Measurements from ENCODE around the gene ZNF761. TPM values are rescaled to one million over a fixed set of nuclear protein-coding genes. Genes with fewer than 3 reads are reported as not detected.
A peak's percentile ranks its signal among the peaks of the same experiment; 100 is the strongest.

Gene ZNF761
- total and polyA plus RNA-seq, 2 of the 13 experiments (the other 11 are each of a cell fraction or from before 2014, with no cell fraction given), result 11.6 to 16.2 TPM

- no peak for TF ChIP-seq ZBTB4 (CRISPR knock-in tag; IDR thresholded peaks at IDR 0.05; ENCODE audit: borderline replicate concordance)
- no peak for TF ChIP-seq FLYWCH1 (CRISPR knock-in tag; IDR thresholded peaks at IDR 0.05)
- no peak for TF ChIP-seq MZF1 (CRISPR knock-in tag; IDR thresholded peaks at IDR 0.05; ENCODE audit: borderline replicate concordance)
- no peak for TF ChIP-seq ZNF335 (CRISPR knock-in tag; IDR thresholded peaks at IDR 0.05)
- no peak for TF ChIP-seq MEF2D (CRISPR knock-in tag; IDR thresholded peaks at IDR 0.05)
- peak; percentile 68; the same call in 1 of the 2 replicates for TF ChIP-seq ZNF160 (CRISPR knock-in tag; IDR thresholded peaks at IDR 0.05)
- TF ChIP-seq KMT2B (CRISPR knock-in tag; IDR thresholded peaks at IDR 0.05), result peak; percentile 66
- TF ChIP-seq ZNF709 (CRISPR knock-in tag; IDR thresholded peaks at IDR 0.05), result no peak
- TF ChIP-seq, protein P1, sequence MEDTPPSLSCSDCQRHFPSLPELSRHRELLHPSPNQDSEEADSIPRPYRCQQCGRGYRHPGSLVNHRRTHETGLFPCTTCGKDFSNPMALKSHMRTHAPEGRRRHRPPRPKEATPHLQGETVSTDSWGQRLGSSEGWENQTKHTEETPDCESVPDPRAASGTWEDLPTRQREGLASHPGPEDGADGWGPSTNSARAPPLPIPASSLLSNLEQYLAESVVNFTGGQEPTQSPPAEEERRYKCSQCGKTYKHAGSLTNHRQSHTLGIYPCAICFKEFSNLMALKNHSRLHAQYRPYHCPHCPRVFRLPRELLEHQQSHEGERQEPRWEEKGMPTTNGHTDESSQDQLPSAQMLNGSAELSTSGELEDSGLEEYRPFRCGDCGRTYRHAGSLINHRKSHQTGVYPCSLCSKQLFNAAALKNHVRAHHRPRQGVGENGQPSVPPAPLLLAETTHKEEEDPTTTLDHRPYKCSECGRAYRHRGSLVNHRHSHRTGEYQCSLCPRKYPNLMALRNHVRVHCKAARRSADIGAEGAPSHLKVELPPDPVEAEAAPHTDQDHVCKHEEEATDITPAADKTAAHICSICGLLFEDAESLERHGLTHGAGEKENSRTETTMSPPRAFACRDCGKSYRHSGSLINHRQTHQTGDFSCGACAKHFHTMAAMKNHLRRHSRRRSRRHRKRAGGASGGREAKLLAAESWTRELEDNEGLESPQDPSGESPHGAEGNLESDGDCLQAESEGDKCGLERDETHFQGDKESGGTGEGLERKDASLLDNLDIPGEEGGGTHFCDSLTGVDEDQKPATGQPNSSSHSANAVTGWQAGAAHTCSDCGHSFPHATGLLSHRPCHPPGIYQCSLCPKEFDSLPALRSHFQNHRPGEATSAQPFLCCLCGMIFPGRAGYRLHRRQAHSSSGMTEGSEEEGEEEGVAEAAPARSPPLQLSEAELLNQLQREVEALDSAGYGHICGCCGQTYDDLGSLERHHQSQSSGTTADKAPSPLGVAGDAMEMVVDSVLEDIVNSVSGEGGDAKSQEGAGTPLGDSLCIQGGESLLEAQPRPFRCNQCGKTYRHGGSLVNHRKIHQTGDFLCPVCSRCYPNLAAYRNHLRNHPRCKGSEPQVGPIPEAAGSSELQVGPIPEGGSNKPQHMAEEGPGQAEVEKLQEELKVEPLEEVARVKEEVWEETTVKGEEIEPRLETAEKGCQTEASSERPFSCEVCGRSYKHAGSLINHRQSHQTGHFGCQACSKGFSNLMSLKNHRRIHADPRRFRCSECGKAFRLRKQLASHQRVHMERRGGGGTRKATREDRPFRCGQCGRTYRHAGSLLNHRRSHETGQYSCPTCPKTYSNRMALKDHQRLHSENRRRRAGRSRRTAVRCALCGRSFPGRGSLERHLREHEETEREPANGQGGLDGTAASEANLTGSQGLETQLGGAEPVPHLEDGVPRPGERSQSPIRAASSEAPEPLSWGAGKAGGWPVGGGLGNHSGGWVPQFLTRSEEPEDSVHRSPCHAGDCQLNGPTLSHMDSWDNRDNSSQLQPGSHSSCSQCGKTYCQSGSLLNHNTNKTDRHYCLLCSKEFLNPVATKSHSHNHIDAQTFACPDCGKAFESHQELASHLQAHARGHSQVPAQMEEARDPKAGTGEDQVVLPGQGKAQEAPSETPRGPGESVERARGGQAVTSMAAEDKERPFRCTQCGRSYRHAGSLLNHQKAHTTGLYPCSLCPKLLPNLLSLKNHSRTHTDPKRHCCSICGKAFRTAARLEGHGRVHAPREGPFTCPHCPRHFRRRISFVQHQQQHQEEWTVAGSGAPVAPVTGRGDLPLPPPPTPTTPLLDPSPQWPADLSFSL (CRISPR knock-in tag; IDR thresholded peaks at IDR 0.05), result no peak
- peak; percentile 30; the same call in 1 of the 3 replicates for TF ChIP-seq MXI1 (IDR thresholded peaks at IDR 0.05; ENCODE audit: borderline replicate concordance, low read depth, low read length)
- no peak for TF ChIP-seq HOXA5 (CRISPR knock-in tag; IDR thresholded peaks at IDR 0.05)
- TF ChIP-seq ZFY (CRISPR knock-in tag; IDR thresholded peaks at IDR 0.05), result no peak; the same call in 1 of the 2 replicates
- no peak for TF ChIP-seq ZSCAN25 (CRISPR knock-in tag; IDR thresholded peaks at IDR 0.05)
- no peak for TF ChIP-seq ZBTB3 (CRISPR knock-in tag; IDR thresholded peaks at IDR 0.05; ENCODE audit: borderline replicate concordance, low read depth)
- TF ChIP-seq KLF11 (CRISPR knock-in tag; IDR thresholded peaks at IDR 0.05), result no peak; the same call in 1 of the 2 replicates
- TF ChIP-seq ZNF510 (CRISPR knock-in tag; IDR thresholded peaks at IDR 0.05; ENCODE audit: low read depth), result no peak
- no peak for TF ChIP-seq ZNF607 (CRISPR knock-in tag; IDR thresholded peaks at IDR 0.05; ENCODE audit: borderline replicate concordance)
- TF ChIP-seq, protein P2, sequence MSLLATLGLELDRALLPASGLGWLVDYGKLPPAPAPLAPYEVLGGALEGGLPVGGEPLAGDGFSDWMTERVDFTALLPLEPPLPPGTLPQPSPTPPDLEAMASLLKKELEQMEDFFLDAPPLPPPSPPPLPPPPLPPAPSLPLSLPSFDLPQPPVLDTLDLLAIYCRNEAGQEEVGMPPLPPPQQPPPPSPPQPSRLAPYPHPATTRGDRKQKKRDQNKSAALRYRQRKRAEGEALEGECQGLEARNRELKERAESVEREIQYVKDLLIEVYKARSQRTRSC (CRISPR knock-in tag; IDR thresholded peaks at IDR 0.05; ENCODE audit: low read depth), result no peak
- TF ChIP-seq, protein P3, sequence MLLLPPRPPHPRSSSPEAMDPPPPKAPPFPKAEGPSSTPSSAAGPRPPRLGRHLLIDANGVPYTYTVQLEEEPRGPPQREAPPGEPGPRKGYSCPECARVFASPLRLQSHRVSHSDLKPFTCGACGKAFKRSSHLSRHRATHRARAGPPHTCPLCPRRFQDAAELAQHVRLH (CRISPR knock-in tag; IDR thresholded peaks at IDR 0.05; ENCODE audit: borderline replicate concordance, low read depth), result 0 out of 2 replicates have a peak, but pooled peaks have one; percentile 39
These were observed 35.9 kb downstream of the ZNF761 start, which contains the start of gene ZNF813 (continued) for GRCh38 chr19:53467485-53468262.

Measured in HepG2 (cell line).